Renal cortical epithelial cell (primary cell): ENCODE results near the gene MYOD1. TPM values are rescaled to one million over a fixed set of nuclear protein-coding genes. Genes with fewer than 3 reads are reported as not detected.

Experiments used
- DNase-seq: peaks from one replicate; pipeline ENCODE4 v3.0.0-alpha.2; 2011; ENCODE audit warnings: low read depth
- total RNA-seq: library from RNA; depleted of rRNA; stranded (reverse); fragments of >200 nt; gene quantifications from 2 replicates; pipeline ENCODE4 v1.2.3, GENCODE V29; 2014

Gene MYOD1
- total RNA-seq, 1 donor from 2014 or later = not detected

DNA sequence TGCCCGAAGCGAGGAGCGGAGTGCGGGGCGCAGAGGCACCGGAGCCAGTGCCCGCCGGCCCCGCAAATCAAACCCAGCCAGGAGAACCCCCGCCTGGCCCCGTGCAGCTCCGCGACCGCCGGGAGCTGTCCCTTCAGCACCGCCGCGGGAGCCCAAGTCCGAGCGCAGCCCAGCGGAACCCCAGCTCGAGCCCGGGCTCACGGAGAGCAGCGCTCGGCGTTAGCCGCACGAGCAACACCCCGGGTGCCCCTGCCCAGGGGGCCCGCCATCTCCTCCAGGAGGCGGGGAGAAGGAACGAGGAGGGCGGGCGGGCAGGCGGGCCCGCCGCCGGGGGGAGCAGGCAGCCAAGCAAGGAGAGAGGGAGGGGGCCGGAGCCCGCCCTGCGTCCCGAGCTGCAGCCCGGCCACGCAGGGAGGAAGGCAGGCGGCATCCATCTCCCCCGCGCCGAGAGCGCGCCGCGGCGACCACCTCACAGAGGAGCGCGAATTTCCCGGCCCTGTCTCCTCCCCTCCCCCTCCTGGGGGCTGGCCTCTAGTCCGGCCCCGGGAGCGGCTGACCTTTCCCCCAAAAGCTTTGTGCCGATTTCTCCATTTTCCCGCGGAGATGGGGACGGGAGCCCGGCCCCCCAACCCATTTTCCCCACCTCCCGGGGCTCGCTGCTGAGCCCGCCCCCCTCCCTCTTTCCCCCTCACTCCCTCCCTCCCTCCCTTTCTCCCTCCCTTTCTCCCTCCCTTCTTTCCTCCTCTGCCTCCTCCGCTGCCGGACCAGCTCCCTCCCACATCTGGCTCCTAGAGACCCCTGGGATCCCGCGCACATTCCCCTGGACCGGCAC lies 15.8 kb downstream of the MYOD1 start:
- DNase-seq = peak; percentile 25

DNA sequence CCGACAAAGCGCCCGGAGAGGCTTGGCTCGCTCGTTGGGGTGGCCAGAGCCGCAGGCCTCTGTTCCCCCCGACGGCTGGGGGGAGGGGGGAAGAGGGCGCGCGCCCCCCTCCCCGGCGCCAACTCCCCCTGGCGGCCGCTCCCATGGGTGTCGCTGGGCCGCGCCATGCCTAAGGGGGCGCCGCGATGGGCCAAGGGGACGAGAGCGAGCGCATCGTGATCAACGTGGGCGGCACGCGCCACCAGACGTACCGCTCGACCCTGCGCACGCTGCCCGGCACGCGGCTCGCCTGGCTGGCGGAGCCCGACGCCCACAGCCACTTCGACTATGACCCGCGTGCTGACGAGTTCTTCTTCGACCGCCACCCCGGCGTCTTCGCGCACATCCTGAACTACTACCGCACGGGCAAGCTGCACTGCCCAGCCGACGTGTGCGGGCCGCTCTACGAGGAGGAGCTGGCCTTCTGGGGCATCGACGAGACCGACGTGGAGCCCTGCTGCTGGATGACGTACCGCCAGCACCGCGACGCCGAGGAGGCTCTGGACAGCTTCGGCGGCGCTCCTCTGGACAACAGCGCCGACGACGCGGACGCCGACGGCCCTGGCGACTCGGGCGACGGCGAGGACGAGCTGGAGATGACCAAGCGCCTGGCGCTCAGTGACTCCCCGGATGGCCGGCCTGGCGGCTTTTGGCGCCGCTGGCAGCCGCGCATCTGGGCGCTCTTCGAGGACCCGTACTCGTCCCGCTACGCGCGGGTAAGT lies 16.6 kb downstream of the MYOD1 start:
- DNase-seq = no peak

DNA sequence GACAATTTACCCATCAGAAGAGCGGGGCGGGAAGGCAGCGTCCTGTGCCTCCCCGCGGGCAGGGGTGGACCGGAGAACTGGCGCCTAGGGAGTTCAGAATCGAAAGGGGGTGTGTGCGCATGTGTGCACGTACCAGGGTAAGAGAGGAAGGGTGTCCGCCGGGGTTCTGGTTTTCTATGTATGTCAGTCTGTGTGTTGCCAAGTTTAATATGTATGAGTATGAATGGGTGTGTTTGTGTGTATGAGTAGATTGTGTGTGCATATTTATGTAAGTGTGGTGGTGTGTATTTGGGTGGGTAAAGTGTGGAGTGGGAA lies 17.2 kb downstream of the MYOD1 start:
- no peak for DNase-seq

DNA sequence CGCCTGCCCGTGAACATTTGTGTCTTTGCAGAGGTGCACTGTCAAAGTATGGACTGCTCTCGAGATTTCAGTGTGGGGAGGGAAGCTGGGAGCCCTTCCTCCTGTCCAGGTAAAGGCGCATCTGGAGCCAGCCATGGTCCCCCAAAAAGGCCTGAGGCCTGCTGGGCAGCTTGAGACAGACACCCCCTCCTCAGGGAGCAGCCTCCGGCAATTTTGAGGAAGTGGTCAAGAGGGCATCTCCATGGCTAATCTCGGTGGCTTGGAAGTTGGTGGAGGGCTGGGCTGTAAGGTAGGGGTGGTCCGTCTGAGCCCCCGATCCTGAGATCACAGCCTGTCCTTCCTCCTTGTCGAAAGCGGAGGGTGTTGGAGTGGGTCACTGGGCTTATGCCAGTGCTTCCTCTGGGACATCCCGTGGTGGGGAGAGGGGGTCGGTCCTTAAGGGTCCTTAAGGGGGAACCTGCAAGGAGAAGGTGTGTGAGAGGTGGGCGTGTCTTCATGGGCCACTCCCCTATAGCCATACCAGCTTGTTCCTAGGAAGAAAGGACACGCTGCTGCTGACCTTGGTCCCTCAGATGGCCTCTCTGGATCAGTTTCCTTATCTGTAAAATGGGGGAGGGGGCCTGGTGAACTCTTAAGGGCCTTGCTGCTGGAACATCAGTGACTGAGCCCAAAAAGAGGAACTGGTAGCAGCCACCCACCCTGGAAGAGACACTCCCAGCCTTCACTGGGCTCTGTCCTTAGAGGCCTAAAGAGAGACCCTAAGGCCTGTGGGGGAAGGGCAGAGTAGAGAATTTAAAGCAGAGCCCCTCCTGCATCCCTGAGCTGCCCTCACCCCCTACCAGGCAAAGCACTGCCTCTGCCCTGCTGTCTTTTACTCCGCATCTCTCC lies 17.8 kb downstream of the MYOD1 start:
- no peak for DNase-seq

DNA sequence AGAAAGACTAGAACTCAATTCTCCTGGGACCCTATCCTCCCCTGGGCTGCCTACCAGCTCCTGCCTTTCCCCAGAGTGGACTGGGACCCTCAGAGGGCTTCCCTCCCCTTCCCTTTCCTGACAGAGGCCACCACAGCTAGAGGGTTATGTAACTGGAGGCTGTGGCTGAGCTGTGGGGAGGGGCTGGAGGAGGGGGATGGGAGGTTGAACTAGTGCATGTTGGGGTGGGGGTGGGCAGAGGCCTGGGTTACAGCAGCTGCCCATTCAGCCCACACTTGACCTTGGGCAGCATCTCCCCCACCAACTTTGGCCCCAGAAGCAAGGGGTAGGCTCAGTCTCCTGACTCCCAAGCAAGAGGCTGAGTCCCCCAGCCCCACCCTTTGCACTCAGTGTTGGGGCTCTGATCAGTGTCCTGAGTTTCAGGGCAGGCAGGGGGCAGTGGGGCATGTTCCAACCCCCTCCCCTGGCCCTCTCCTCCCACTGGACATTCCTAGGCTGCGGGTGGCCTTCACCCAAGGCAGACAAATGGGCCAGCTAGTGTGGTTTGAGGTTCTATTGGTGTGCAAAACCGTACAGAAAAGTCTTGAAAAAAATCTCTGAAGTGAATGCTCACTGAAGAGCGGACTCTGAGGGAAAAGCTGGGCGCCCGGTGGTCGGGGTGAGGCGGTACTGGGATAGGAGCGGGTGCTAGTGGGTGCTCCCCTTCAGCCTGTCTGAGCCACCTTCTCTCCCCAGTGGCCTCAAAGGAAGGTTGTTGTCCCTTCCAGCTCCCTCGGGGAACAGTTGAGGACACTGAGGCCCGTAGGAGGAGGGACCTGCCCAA lies 19.0 kb downstream of the MYOD1 start:
- no peak for DNase-seq

DNA sequence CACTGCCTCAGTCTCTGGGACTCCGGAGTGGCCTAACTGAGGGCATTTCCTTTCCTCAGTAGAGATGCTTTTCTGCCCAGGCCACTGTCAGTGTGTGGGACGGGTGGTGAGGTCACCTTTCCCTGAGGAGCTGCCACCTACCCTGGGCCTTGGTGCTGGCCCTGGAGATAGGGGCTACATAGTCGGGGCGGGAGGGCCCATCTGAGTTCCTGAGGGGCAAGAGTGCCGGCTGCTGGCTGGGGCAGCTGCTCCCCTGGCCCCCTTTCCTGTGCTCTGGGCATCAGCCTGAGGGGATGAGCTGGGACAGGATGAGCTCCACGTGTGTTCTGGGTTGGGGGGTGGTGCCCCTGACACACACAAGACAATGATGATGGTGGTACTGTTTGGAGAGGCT lies 20.6 kb downstream of the MYOD1 start:
- DNase-seq = no peak

DNA sequence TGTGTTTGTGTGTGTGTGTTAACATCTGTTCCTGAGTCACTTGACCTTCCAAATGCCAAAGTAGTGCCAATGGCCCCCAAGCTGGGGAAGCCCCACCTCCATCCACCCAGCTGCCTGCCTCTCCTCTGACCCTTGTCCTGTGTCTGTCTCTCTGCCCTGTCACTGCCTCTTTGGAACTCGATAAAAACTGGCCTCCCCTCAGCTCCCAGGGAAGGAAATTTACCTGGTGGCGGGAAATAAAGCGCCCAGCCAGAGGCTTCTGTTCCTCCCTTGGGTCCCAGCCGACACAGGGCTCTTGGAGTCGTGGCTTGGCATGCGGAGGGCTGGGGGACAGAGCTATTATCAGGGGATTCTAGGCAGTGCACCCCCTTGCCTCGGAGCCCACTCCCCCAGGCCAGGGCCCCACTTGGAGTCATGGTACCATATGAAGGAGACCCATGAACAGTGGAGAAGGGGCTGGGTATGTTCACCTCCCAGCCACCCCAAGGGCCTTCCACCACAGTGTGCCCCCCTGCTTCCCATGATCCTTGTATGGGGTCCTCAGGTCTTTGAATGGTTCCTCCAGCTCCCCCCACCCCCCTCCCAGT lies 21.4 kb downstream of the MYOD1 start:
- DNase-seq = no peak

DNA sequence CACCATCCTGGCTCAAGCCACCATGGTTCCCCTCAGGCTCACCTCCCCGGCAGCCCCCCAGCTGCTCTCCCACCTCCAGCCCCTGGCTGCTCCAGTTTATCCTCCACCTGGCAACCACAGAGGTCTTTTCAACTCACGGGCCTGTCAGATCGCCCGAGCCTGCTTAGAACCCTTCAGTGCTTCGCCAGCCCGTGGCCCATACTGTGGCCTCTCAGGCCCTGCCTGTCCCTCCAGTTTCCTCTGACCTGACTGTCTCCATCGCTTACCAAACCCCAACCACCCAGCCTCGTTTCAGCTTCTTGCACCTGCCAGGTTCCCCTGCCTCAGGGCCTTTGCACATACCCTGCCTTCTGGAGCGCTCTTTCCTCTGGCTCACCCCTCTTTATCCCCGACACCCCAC lies 22.1 kb downstream of the MYOD1 start:
- no peak for DNase-seq

DNA sequence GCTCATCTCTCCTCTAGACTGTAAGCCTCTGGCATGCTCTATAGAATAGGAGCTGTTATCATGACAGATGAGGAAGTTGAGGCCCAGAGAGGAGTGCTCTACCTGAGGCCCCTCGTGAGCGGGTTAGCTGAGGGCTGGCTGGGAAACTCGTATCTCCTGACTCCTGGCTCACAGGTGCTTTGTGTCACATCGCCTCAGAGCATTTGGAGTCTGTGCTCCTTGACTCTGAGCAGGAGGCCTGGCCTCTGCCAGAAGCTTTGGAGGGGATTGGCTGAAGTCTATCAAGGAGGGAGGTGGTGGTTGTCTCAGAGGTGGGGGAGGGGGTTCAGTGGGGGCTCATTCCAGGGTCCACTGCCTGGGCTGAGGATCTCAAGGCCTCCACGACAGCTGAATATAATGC lies 22.6 kb downstream of the MYOD1 start:
- no peak for DNase-seq

DNA sequence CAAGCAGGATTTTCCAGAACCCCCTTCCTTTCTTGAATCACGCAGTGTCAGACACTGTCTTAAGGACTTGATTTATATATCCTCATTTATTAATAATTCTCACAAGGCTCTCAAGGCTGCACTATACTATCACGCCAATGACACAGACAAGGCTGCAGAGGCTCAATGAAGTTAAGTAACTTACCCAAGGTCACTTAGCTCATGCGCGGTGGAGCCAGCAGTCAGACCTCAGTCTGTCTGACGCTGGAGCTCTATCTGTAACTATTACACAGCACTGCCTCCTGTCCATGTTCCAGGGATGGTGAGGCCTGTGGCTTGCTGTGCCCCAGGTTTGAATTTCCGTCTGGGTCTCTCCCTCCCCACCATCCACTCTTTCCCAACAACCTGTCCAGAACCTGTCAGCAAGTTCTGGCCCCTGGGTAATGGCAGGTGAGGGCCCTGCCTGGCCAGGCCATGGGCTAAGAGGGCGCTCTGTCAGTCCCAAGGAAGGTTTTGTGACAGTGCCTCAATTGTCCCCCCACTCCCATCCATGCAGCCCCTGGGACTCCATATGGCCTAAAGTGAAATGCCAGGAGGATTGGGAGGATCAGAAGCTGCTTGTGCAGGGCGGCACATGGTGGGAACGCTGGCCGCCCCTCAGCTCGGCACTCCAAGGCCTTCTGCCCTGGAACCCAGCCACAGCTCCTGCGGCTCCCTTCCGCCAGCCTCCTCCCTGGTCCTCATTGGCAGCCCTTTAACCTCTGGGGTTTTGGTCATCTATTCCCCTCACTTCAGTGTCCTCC lies 23.8 kb downstream of the MYOD1 start:
- DNase-seq = no peak

DNA sequence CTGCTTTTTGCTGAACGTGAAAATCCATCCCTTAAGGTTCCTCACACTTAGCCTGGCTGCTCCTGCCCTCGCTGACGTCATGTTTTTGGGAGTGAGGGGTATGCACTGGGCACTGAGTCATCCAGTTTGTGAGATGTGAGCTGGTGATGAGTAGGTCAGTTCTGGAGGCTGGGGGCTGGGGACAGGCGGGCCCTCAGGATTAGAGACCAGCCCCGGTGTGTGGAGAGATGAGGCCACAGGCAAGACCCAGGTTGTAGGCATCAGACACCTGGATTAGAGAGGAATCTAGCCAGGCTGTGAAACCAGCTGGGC lies 24.4 kb downstream of the MYOD1 start:
- DNase-seq = no peak

DNA sequence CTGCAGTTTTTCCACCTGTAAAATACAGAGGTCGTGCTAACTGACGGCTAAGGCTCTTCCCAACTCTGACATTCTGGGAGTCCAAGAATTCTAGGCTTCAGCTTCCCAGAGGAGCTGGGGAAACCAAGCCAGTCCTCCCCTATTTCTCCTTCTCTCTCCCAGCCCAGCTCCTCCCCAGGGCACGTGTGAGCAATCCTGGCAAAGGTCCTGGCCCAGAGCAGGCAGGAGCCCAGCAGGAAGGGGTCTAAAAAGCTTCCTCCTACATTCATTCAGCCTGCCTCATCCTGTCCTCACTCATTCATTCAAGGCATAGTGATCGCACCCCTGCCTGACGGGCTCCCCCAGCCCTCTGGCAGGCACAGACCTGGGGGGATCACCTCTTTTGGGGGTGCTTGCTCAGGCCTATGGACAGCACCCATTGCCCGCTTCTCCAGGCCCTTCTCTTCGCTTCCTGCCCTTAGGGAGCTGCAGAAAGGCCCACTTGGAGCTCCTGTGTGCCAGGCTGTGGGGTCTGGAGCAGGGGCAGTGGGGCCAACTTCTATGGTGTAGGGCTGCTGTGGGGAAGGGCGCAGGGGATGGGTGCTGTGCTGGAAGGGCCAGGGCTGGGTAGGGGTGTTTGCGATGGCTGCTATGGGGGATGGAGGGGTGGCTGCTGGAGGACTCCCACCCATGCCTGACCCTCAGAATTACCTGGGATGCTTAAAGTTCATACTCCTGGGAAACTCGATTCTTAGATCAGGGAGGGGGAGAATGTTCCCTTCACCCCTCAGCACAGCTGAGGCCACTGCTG lies 25.0 kb downstream of the MYOD1 start:
- DNase-seq = no peak

DNA sequence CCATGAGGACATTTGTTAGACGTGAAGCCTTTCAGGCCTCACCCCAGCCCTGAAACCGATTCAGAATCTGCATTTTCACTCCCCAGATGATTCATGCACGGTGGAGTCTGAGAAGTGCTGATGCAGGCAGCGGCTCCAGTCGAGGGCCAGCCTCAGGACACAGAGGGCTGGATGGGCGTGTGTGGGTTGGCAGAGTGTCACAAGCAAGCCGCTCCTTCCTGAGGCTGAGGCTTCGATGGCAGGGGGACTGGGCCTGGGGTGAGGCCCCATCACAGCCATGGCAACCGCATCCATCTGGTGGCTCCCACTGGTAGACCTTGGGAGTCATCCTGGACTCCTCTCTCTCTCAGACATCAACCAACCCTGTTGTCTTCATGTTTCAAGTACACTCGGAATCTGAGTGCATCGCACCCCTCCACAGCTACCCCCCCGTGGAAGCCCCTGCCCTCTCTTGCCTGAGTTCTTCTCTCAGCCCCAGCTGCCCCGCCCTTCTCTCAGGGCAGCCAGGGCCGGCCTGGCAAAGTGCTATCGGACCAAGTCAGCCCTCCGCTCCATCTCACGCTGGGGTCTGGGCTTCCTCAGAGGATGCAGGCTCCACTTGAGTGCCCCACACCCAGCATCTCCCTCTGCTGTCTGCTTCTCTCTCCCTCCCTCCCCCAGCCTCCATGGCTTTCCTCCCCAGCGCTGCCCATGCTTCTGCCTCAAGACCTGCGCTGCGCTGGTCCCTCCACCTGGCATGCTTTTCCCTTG lies 25.8 kb downstream of the MYOD1 start:
- DNase-seq = no peak

DNA sequence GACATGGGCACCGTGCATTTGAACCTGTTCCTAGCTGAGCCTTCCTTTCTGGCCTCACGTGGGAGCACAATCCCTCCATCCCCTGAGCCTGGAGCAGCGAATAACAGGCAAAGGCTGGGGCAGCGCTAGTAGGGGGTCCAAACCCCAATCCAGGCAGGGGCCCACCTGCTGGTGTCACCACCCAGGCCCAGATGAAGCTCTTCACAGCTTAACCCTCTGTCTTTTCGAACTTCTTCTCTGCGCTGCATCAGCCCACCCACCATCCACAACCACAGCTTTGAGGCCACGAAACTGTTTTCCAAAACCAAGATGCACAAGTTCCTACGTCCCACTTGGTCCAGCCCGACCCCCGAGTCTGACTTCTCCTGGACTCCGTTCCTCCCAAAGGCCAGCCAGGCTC lies 26.7 kb downstream of the MYOD1 start:
- DNase-seq = no peak

DNA sequence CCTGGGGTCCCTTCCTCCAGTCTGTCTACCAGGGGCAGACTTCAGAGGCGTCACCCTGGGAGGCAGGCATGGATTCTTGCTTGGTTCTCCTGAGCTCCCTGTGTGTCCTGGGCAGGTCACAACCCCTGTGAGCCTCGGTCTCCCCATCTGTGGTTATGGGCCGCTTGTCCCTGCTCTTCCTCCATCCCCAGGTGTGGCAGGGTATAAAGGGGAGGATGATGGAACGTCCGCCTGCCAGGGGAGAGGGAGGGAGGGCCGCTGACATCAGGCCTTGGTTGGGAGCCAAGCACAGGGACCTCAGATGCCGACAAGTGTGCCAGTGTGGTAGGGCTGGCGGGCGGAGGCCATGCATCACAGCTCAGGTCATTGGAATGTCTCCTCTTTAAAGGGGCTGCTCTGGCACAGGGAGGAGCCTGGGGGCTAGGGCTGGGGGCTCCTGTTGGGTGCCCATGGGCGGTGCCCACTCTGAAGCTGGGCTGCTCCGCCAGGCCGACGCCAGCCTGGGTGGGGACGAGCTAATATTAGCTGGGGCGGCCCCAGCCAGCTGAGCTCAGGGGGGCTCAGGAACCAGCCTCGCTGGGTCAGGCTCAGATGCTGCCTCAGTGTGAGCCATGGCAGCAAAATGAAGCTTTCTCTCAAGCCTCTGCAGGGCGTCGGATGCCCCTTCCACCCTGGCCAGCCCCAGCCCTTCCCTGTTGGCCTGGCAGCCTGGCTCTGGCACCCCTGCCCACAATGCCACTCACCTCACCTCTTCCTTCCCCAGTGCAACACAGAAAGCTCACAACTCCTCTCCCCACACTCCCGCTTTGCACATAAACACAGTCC lies 28.0 kb downstream of the MYOD1 start:
- DNase-seq = no peak

DNA sequence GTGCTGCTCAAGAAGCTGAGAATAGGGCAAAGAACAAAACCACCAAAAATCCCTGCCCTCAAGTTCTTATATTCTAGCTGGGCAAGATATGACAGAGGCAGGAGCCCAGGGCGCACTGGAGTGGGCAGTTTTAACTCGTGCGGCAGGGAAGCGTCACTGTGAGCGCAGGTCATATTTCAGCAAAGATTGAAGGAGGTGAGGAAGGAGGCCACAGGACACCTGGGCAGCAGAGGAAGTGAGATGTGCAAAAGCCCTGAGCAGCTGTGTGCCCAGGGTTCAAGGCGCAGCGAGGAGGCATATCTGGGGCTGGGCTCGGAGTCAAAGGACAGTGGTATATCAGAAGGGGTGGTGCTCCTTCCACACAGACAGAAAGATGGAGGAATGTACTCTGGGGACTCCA lies 28.7 kb downstream of the MYOD1 start:
- no peak for DNase-seq

DNA sequence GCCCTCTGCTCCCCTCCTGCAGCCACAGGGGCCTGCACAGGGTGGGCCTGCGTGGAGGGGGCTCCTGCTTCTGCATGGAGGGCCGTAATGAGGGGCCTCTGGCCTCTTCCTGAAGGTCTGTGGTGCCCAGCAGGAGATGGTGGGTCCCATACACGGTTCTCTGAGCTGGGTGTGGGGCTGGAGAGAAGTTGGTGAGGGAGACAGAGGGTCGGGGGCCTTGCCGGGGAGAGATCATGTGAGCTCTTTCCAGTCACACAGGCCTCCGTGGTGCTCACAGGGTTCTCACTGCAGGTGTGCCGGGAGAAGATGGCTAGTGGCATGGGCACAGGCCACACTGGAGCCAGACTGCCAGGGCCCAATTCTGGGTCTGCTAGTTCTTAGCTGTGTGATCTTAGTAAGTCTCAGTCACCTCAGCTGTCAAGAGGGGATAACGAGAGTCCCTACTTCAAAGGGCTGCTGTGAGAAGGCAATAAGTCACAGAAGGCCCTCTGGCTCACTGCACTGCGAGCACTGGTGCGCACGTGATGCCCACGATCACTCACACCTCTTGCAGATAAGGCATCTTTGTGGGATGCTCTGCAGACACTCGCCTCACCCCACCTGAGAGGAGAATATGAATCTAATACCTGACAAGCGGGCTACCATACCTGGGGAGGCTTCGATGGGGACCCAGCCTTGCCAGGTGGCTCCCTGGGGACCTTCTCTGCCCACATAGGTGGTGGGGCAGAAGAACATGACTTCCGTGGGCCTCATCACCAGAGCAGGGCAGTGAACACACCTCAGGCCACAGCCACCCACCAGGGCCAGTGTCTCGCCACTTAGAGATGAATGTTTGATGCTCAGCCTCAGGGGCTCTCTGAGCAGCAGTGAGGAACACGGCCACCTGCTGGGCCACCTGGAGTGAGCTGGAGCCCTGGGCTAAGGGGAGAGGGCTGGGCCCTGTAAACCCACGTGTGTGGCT lies 29.7 kb downstream of the MYOD1 start:
- DNase-seq = no peak
